22Rv1 (cell line): ENCODE results near the gene LNPK.

ENCODE experiments used
- CTCF ChIP-seq: fragments of 450-650 bp; IDR thresholded peaks from 2 replicates; pipeline ENCODE4 v1.5.1; 2017; ENCODE audit warnings: mild to moderate bottlenecking
- ZFX ChIP-seq: fragments of 450-650 bp; IDR thresholded peaks from 2 replicates; pipeline ENCODE4 v1.6.1; 2017; ENCODE audit warnings: antibody characterized with exemption, borderline replicate concordance

GRCh38 chr2:175947073-175947472 is 55.0 kb downstream of the LNPK start:
- TF ChIP-seq CTCF (no peak), ZFX (no peak)
